ENCODE data around the gene DLL4. TPM values are rescaled to one million over a fixed set of nuclear protein-coding genes. Genes with fewer than 3 reads are reported as not detected.
A peak's percentile ranks its signal among the peaks of the same experiment; 100 is the strongest.

Gene DLL4
- total RNA-seq, 1 experiment from 2014 or later, result not detected

GRCh38 chr15:40906091-40906990, 22.8 kb upstream of the DLL4 start:
- peak; percentile 94 for DNase-seq (ENCODE audit: low spot score)

GRCh38 chr15:40906991-40907802, 21.9 kb upstream of the DLL4 start:
- peak; percentile 41 for DNase-seq (ENCODE audit: low spot score)

- DNase-seq (ENCODE audit: low spot score), result no peak
These were observed 21.0 kb upstream of the DLL4 start for GRCh38 chr15:40908095-40908494.

- no peak for DNase-seq (ENCODE audit: low spot score)
These were observed 19.2 kb upstream of the DLL4 start for GRCh38 chr15:40909662-40910630.

- DNase-seq (ENCODE audit: low spot score), result no peak
These were observed 18.0 kb upstream of the DLL4 start for GRCh38 chr15:40911141-40911540.

GRCh38 chr15:40911693-40912092, 17.4 kb upstream of the DLL4 start:
- DNase-seq (ENCODE audit: low spot score), result no peak

- no peak for DNase-seq (ENCODE audit: low spot score)
These were observed 16.7 kb upstream of the DLL4 start for GRCh38 chr15:40912478-40912877.

- no peak for DNase-seq (ENCODE audit: low spot score)
These were observed 15.1 kb upstream of the DLL4 start for GRCh38 chr15:40914013-40914412.

- no peak for DNase-seq (ENCODE audit: low spot score)
These were observed 14.7 kb upstream of the DLL4 start for GRCh38 chr15:40914486-40914885.

- no peak for DNase-seq (ENCODE audit: low spot score)
These were observed 14.0 kb upstream of the DLL4 start for GRCh38 chr15:40915116-40915661.

GRCh38 chr15:40915679-40916078, 13.5 kb upstream of the DLL4 start:
- DNase-seq (ENCODE audit: low spot score), result no peak

GRCh38 chr15:40917585-40917984, 11.6 kb upstream of the DLL4 start:
- DNase-seq (ENCODE audit: low spot score), result no peak

GRCh38 chr15:40918146-40918798, 10.9 kb upstream of the DLL4 start:
- DNase-seq (ENCODE audit: low spot score), result no peak

GRCh38 chr15:40918799-40919392, 10.2 kb upstream of the DLL4 start:
- no peak for DNase-seq (ENCODE audit: low spot score)

- no peak for DNase-seq (ENCODE audit: low spot score)
These were observed 7.1 kb upstream of the DLL4 start for GRCh38 chr15:40921949-40922607.

GRCh38 chr15:40922608-40923005, 6.5 kb upstream of the DLL4 start:
- DNase-seq (ENCODE audit: low spot score), result no peak

GRCh38 chr15:40923551-40923950, 5.6 kb upstream of the DLL4 start:
- DNase-seq (ENCODE audit: low spot score), result no peak

GRCh38 chr15:40925495-40925862, 3.7 kb upstream of the DLL4 start:
- DNase-seq (ENCODE audit: low spot score), result no peak

GRCh38 chr15:40925863-40926658, 3.1 kb upstream of the DLL4 start:
- no peak for DNase-seq (ENCODE audit: low spot score)
